ENCODE measurements around the gene KCNH5.
"Not testable (repeated sequence)": the region's sequence is repeated elsewhere in the genome, so short reads cannot be mapped to it uniquely, and the experiment has no call there.

KCNH5 gene

DNA sequence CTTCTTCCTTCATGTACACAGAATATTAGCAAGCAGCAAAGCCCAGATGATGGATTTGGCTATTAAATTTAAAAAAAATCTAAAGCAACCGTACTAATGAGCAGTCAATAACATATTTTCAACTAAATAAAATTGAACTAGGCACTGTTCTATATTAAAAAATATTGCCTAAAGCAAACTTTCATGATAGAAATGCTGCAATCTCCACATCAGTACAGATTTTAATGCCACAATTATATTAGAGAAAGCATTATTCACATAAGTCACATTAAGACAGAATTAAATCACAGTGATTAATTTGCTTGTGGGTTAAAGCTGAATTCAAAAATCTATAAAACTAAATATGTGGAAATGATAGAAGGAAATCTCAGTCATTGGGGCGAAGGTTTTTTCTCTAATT, 200.7 kb downstream of the KCNH5 start:
- no peak overlapping the region for H3K4me3 ChIP-seq (replicated peaks in 1 of 2; ENCODE audit: low read depth in 2 of 2, low read length in 2 of 2)
- no peak for DNase-seq (ENCODE audit: low read depth in 2 of 2)
- TF ChIP-seq, protein P1, sequence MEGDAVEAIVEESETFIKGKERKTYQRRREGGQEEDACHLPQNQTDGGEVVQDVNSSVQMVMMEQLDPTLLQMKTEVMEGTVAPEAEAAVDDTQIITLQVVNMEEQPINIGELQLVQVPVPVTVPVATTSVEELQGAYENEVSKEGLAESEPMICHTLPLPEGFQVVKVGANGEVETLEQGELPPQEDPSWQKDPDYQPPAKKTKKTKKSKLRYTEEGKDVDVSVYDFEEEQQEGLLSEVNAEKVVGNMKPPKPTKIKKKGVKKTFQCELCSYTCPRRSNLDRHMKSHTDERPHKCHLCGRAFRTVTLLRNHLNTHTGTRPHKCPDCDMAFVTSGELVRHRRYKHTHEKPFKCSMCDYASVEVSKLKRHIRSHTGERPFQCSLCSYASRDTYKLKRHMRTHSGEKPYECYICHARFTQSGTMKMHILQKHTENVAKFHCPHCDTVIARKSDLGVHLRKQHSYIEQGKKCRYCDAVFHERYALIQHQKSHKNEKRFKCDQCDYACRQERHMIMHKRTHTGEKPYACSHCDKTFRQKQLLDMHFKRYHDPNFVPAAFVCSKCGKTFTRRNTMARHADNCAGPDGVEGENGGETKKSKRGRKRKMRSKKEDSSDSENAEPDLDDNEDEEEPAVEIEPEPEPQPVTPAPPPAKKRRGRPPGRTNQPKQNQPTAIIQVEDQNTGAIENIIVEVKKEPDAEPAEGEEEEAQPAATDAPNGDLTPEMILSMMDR (IDR thresholded peaks at IDR 0.05; ENCODE audit: low read depth, low read length) = no peak

DNA sequence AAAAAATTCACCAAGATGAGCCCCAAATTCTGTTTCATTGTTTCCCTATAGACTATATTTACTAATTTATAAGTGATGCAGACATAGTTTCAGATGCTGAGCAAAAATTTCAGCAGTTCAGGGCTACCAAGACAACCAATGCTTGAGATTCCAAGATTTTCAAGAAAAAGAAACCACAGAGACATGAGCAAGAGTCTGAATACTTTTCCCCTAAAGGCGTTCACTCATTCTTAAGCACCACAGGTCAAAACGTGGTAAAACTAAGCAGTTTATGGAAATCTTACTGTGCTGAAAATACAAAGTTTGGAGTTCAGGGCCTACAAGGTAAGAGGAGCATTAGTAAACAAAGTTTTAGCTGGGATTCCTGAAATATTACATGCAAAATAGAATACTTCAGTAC, 221.2 kb downstream of the KCNH5 start:
- no peak overlapping the region for H3K4me3 ChIP-seq (replicated peaks in 1 of 2; ENCODE audit: low read depth in 2 of 2, low read length in 2 of 2)

DNA sequence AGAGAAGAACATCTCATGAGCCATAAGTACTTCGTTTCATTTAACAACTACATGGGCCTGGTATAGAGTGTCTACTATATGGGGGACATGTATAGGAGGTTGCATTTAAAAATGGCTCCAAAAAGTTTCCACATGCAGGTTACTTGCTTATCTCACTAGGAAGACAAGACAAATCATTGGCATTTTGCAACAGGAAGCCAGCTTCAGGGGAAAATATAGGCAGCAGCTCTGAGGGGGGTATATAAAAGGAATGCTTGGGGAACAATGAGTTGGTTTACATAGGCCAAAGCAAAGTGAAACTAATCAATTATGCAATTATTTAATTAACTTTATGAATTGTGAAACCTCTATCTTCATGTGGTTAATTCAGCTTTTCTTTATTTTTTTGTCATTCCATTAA, 225.3 kb downstream of the KCNH5 start:
- no peak for DNase-seq (ENCODE audit: low read depth in 2 of 2)
- TF ChIP-seq, protein P1 (IDR thresholded peaks at IDR 0.05; ENCODE audit: low read depth, low read length) = no peak
- no peak overlapping the region for H3K4me3 ChIP-seq (replicated peaks in 1 of 2; ENCODE audit: low read depth in 2 of 2, low read length in 2 of 2)

More for the DNA sequence above, 221.2 kb downstream of the KCNH5 start:
- TF ChIP-seq, protein P1 (IDR thresholded peaks at IDR 0.05; ENCODE audit: low read depth, low read length) = no peak
- DNase-seq (ENCODE audit: low read depth in 2 of 2) = no peak

DNA sequence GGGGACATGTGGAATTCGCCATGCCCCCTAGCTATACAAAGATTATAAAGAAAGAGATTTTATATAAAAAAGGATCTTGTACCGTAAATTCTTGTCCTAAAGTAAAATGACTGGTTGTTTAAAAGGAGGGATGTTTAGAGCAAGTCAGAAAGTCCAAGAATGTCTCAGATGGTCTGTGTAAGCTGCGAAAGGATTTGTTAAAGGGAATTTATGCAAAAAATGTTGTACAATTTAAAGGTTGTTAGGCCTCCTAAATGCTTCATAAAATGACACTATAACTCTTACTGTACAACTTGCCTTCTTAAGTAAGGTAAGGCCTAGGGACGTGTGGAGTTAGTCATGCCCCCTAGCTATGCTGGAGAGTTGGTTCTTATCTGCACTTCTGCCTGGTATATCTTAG, 237.6 kb downstream of the KCNH5 start:
- TF ChIP-seq, protein P1 (IDR thresholded peaks at IDR 0.05; ENCODE audit: low read depth, low read length) = no peak
- H3K4me3 ChIP-seq (replicated peaks in 1 of 2; ENCODE audit: low read depth in 2 of 2, low read length in 2 of 2) = no peak overlapping the region
- DNase-seq (ENCODE audit: low read depth in 2 of 2) = no peak

DNA sequence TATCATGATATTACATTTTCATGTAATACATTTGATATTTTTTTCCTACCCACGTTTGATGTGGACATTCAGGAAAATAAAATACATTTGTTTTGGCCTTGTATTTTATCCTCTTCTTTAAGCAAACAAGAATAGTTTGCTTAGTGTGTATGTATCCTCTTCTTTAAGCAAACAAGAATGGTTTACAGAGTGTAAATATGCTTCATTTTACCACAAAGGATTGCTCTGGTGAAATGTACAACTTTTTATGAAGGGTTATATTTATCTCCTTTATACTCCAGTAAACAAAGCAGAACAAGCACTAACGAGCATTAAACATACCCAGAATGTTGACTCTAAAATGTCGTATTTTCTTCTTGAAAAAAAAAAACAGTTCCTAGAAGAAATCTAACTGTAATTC, 244.7 kb downstream of the KCNH5 start:
- no peak overlapping the region for H3K4me3 ChIP-seq (replicated peaks in 1 of 2; ENCODE audit: low read depth in 2 of 2, low read length in 2 of 2)
- DNase-seq (ENCODE audit: low read depth in 2 of 2) = no peak
- TF ChIP-seq, protein P1 (IDR thresholded peaks at IDR 0.05; ENCODE audit: low read depth, low read length) = no peak

DNA sequence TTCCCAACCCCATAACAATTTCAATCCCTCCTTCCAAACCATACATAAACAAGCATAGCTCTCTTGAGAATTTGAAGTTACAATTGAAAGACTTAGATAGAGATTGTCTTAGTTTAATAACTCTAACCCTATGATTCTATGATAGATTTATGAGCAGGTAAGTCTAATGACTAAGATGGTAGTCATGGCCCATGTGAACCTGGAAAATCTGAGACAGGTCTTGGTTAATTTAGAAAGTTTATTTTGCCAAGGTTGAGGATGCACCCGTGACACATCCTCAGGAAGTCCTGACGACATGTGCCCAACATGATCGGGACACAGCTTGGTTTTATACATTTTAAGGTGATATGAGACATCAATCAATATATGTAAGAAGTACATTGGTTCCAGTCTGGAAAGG, 248.8 kb downstream of the KCNH5 start:
- H3K4me3 ChIP-seq (replicated peaks in 1 of 2; ENCODE audit: low read depth in 2 of 2, low read length in 2 of 2) = no peak overlapping the region
- DNase-seq (ENCODE audit: low read depth in 2 of 2) = no peak
- TF ChIP-seq, protein P1 (IDR thresholded peaks at IDR 0.05; ENCODE audit: low read depth, low read length) = no peak

DNA sequence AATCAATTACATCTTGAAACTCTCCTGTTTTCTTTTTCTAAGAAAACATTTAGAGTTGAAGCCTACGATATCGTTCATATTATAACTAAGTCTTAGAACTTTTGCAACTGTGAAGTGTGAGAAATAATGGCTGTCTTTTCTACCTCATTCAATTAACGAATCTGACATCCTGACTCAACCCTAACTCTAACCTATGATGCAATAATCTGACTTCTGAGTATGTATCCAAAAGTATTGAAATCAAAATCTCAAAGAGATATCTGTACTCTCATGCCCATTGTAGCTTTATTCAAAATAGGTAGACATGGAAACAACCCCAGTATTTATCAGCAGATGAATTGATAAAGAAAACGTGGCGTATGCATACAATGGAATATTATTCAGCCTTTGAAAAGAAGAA, 252.7 kb downstream of the KCNH5 start:
- H3K4me3 ChIP-seq (replicated peaks in 1 of 2; ENCODE audit: low read depth in 2 of 2, low read length in 2 of 2) = no peak overlapping the region
- TF ChIP-seq, protein P1 (IDR thresholded peaks at IDR 0.05; ENCODE audit: low read depth, low read length) = no peak
- no peak for DNase-seq (ENCODE audit: low read depth in 2 of 2)

DNA sequence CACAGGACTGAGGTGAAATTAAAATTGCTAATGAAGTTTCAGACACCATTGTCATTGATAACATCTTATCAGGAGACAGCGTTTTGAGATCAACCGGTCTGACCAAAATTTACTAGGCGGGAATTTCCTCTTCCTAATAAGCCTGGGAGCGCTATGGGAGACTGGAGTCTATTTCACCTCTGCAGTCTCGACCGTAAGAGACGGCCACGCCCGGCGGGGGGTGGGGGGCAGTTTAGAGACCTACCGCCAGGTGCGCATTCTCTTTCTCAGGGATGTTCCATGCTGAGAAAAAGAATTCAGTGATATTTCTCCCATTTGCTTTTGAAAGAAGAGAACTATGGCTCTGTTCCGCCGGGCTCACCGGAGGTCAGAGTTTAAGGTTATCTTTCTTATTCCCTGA, 263.9 kb downstream of the KCNH5 start:
- DNase-seq (ENCODE audit: low read depth in 2 of 2); H3K4me3 ChIP-seq (replicated peaks in 1 of 2; ENCODE audit: low read depth in 2 of 2, low read length in 2 of 2): not testable (repeated sequence)

All from cardiac fibroblast (primary cell).